HEK293 (cell line): ENCODE measurements around the gene SIRT7.

Source experiments
- KLF1 ChIP-seq: fragments of 450-650 bp; formaldehyde crosslinking; IDR thresholded peaks from 2 replicates; pipeline ENCODE4 v1.5.1; 2016; ENCODE audit warnings: missing biosample characterization, missing genetic modification characterization
- KLF8 ChIP-seq: fragments of 450-650 bp; formaldehyde crosslinking; IDR thresholded peaks from 2 replicates; pipeline ENCODE4 v1.5.1; 2016; ENCODE audit warnings: missing biosample characterization, missing genetic modification characterization
- ZFHX2 ChIP-seq: fragments of 450-650 bp; formaldehyde crosslinking; conservative IDR thresholded peaks from 2 replicates; pipeline ENCODE4 v1.5.1; 2016; ENCODE audit warnings: missing biosample characterization, missing genetic modification characterization
- ZNF155 ChIP-seq: fragments of 450-650 bp; formaldehyde crosslinking; IDR thresholded peaks from 2 replicates; pipeline ENCODE4 v1.5.1; 2016; ENCODE audit warnings: missing biosample characterization, missing genetic modification characterization
- ZNF248 ChIP-seq: fragments of 450-650 bp; formaldehyde crosslinking; IDR thresholded peaks from 2 replicates; pipeline ENCODE4 v1.5.1; 2017; ENCODE audit warnings: missing biosample characterization, missing genetic modification characterization
- ZNF292 ChIP-seq: fragments of 450-650 bp; formaldehyde crosslinking; IDR thresholded peaks from 2 replicates; pipeline ENCODE4 v1.5.1; 2016; ENCODE audit warnings: low read depth, missing biosample characterization, missing genetic modification characterization, borderline replicate concordance
- ZNF510 ChIP-seq: fragments of 450-650 bp; formaldehyde crosslinking; IDR thresholded peaks from 2 replicates; pipeline ENCODE4 v1.5.1; 2018; ENCODE audit warnings: mild to moderate bottlenecking, missing genetic modification characterization, missing biosample characterization; ENCODE audit not compliant: insufficient replicate concordance
- ZNF707 ChIP-seq: fragments of 450-650 bp; formaldehyde crosslinking; IDR thresholded peaks from 2 replicates; pipeline ENCODE4 v1.5.1; 2016; ENCODE audit warnings: missing biosample characterization, missing genetic modification characterization
- ZSCAN30 ChIP-seq: fragments of 450-650 bp; IDR thresholded peaks from 2 replicates; pipeline ENCODE4 v1.5.1; 2018; ENCODE audit warnings: missing biosample characterization, mild to moderate bottlenecking, missing genetic modification characterization, moderate library complexity
- TF ChIP-seq, protein P1 (sequence below): fragments of 450-650 bp; formaldehyde crosslinking; IDR thresholded peaks from 2 replicates; pipeline ENCODE4 v1.5.1; 2016; ENCODE audit warnings: missing biosample characterization, missing genetic modification characterization
- TF ChIP-seq, protein P2 (sequence below): fragments of 450-650 bp; formaldehyde crosslinking; IDR thresholded peaks from 2 replicates; pipeline ENCODE4 v1.5.1; 2016; ENCODE audit warnings: missing biosample characterization, missing genetic modification characterization, borderline replicate concordance
- TF ChIP-seq, protein P3 (sequence below): fragments of 450-650 bp; formaldehyde crosslinking; IDR thresholded peaks from 2 replicates; pipeline ENCODE4 v1.5.1; 2016; ENCODE audit warnings: missing biosample characterization, missing genetic modification characterization
- TF ChIP-seq, protein P4 (sequence below): fragments of 450-650 bp; formaldehyde crosslinking; conservative IDR thresholded peaks from 2 replicates; pipeline ENCODE4 v1.5.1; 2016; ENCODE audit warnings: low read depth, missing biosample characterization, missing genetic modification characterization

DNA sequence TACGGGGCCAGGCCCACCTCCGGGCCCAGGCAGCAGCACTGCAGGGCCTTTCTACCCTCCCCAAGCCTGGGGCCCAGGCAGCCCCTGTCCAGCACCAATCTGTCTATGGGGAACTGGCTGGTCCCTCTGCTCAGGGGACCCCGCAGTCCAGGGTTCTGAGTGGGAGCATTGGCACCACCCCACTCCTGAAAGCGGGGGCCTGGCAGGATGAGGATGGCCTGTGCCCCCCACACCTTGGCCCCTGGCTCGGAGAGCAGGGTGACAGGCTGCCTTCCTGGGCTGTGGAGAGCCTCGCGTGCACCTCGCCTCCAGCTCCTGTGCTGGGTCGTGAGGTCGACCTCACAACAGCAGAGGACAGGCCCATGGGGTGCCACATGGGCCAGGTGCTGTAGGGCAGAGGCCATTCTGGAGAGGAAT is 14.6 kb downstream of the SIRT7 start:
- TF ChIP-seq, protein P1, sequence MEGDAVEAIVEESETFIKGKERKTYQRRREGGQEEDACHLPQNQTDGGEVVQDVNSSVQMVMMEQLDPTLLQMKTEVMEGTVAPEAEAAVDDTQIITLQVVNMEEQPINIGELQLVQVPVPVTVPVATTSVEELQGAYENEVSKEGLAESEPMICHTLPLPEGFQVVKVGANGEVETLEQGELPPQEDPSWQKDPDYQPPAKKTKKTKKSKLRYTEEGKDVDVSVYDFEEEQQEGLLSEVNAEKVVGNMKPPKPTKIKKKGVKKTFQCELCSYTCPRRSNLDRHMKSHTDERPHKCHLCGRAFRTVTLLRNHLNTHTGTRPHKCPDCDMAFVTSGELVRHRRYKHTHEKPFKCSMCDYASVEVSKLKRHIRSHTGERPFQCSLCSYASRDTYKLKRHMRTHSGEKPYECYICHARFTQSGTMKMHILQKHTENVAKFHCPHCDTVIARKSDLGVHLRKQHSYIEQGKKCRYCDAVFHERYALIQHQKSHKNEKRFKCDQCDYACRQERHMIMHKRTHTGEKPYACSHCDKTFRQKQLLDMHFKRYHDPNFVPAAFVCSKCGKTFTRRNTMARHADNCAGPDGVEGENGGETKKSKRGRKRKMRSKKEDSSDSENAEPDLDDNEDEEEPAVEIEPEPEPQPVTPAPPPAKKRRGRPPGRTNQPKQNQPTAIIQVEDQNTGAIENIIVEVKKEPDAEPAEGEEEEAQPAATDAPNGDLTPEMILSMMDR (tag by site-specific recombination), result no peak
- TF ChIP-seq ZNF707, result no peak
- TF ChIP-seq, protein P2, sequence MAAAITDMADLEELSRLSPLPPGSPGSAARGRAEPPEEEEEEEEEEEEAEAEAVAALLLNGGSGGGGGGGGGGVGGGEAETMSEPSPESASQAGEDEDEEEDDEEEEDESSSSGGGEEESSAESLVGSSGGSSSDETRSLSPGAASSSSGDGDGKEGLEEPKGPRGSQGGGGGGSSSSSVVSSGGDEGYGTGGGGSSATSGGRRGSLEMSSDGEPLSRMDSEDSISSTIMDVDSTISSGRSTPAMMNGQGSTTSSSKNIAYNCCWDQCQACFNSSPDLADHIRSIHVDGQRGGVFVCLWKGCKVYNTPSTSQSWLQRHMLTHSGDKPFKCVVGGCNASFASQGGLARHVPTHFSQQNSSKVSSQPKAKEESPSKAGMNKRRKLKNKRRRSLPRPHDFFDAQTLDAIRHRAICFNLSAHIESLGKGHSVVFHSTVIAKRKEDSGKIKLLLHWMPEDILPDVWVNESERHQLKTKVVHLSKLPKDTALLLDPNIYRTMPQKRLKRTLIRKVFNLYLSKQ (tag by site-specific recombination), result no peak
- no peak for TF ChIP-seq ZNF292 (tag by site-specific recombination)
- no peak for TF ChIP-seq KLF8 (tag by site-specific recombination)
- TF ChIP-seq, protein P3, sequence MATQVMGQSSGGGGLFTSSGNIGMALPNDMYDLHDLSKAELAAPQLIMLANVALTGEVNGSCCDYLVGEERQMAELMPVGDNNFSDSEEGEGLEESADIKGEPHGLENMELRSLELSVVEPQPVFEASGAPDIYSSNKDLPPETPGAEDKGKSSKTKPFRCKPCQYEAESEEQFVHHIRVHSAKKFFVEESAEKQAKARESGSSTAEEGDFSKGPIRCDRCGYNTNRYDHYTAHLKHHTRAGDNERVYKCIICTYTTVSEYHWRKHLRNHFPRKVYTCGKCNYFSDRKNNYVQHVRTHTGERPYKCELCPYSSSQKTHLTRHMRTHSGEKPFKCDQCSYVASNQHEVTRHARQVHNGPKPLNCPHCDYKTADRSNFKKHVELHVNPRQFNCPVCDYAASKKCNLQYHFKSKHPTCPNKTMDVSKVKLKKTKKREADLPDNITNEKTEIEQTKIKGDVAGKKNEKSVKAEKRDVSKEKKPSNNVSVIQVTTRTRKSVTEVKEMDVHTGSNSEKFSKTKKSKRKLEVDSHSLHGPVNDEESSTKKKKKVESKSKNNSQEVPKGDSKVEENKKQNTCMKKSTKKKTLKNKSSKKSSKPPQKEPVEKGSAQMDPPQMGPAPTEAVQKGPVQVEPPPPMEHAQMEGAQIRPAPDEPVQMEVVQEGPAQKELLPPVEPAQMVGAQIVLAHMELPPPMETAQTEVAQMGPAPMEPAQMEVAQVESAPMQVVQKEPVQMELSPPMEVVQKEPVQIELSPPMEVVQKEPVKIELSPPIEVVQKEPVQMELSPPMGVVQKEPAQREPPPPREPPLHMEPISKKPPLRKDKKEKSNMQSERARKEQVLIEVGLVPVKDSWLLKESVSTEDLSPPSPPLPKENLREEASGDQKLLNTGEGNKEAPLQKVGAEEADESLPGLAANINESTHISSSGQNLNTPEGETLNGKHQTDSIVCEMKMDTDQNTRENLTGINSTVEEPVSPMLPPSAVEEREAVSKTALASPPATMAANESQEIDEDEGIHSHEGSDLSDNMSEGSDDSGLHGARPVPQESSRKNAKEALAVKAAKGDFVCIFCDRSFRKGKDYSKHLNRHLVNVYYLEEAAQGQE (tag by site-specific recombination), result peak; percentile 67
- TF ChIP-seq, protein P4, sequence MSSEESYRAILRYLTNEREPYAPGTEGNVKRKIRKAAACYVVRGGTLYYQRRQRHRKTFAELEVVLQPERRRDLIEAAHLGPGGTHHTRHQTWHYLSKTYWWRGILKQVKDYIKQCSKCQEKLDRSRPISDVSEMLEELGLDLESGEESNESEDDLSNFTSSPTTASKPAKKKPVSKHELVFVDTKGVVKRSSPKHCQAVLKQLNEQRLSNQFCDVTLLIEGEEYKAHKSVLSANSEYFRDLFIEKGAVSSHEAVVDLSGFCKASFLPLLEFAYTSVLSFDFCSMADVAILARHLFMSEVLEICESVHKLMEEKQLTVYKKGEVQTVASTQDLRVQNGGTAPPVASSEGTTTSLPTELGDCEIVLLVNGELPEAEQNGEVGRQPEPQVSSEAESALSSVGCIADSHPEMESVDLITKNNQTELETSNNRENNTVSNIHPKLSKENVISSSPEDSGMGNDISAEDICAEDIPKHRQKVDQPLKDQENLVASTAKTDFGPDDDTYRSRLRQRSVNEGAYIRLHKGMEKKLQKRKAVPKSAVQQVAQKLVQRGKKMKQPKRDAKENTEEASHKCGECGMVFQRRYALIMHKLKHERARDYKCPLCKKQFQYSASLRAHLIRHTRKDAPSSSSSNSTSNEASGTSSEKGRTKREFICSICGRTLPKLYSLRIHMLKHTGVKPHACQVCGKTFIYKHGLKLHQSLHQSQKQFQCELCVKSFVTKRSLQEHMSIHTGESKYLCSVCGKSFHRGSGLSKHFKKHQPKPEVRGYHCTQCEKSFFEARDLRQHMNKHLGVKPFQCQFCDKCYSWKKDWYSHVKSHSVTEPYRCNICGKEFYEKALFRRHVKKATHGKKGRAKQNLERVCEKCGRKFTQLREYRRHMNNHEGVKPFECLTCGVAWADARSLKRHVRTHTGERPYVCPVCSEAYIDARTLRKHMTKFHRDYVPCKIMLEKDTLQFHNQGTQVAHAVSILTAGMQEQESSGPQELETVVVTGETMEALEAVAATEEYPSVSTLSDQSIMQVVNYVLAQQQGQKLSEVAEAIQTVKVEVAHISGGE (tag by site-specific recombination), result no peak
- no peak for TF ChIP-seq KLF1 (tag by site-specific recombination)
- TF ChIP-seq ZNF155 (tag by site-specific recombination), result no peak
- TF ChIP-seq ZSCAN30 (tag by site-specific recombination), result no peak
- TF ChIP-seq ZNF510, result no peak
- TF ChIP-seq ZNF248 (tag by site-specific recombination), result no peak
- no peak for TF ChIP-seq ZFHX2 (tag by site-specific recombination)
